Measurements from ENCODE around the gene SPC24. TPM values are rescaled to one million over a fixed set of nuclear protein-coding genes. Genes with fewer than 3 reads are reported as not detected.
"Not testable (repeated sequence)": the region's sequence is repeated elsewhere in the genome, so short reads cannot be mapped to it uniquely, and the experiment has no call there.

Gene SPC24
- polyA plus RNA-seq, 4 donors: 11.9 to 17.1 (median 16.1) TPM

DNA sequence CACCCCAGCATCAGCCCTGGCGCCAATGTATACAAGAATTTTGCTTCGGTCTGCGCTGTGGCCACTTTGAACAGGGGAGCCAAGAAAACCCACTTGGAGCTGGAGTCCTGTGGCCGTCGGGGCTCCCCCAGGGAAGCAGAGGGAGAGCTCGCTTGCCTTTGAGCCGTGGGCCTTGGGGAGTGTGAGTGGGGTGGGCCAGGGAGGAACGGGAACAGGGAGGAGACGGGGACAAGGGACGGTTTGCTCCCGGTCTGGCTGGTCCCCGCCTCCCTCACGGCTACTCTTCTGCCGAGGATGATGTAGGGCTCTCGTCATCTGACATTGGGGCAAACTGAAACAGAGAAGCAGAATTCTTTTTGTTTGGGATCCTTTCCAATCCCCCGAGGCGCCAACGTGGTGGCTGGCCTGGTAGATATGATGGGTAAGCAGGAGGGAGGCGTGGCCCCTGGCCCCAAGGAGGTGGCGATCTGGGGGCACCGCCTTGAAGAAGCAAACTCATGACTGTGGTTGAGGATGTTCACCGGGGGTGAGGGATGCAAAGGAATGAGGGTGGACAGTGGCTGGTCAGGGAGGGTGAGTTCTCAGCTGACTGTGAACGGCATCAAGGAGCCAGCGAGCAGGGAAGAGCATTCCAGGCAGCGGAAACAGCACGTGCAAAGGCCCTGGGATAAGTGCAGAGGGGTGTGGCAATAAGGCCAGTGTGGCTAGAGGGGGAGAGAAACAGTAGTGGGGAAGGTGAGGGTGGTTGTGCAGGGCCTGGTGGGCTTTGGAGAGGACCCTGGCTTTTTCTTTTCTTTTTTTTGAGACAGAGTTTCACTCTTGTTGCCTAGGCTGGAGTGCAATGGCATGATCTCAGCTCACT is 10.9 kb upstream of the SPC24 start:
- DNase-seq (ENCODE audit: low read depth in 4 of 4, low spot score in 3 of 4): no peak

GRCh38 chr19:11165486-11166030 is 10.0 kb upstream of the SPC24 start:
- DNase-seq (ENCODE audit: low read depth in 4 of 4, low spot score in 3 of 4): no peak

DNA sequence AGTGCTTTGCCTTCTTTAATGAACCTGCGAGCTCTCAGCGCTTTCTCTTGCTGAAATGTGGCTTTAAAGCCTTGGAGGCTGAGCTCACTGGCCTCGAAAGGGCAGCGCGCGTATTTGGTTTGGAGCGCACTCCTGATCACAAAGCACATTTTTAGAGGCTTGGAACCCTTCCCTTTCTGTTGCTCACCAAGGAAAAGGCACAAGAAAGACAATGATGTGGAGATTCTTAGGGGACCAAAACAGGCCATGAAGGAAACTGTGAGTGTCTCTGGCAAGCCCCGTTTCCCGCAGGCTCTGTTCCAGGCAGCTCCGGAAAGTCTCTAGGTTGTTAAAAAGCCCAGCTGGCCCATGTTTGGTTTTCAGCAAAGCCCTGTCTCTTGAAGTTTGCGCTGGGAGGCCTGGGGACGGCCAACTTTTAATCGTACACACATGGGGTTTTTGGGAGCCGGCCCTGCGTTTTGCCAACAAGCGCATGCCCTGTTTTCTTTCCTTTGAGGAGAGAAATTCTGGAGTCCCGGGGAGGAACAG is 9.4 kb upstream of the SPC24 start:
- peak in 1 of 4 donors; percentile 51 for DNase-seq (ENCODE audit: low read depth in 4 of 4, low spot score in 3 of 4)

GRCh38 chr19:11164296-11164695 is 8.7 kb upstream of the SPC24 start:
- no peak for DNase-seq (ENCODE audit: low read depth in 4 of 4, low spot score in 3 of 4)

GRCh38 chr19:11160440-11160768 is 4.8 kb upstream of the SPC24 start:
- DNase-seq (ENCODE audit: low read depth in 4 of 4, low spot score in 3 of 4): not testable (repeated sequence)

DNA sequence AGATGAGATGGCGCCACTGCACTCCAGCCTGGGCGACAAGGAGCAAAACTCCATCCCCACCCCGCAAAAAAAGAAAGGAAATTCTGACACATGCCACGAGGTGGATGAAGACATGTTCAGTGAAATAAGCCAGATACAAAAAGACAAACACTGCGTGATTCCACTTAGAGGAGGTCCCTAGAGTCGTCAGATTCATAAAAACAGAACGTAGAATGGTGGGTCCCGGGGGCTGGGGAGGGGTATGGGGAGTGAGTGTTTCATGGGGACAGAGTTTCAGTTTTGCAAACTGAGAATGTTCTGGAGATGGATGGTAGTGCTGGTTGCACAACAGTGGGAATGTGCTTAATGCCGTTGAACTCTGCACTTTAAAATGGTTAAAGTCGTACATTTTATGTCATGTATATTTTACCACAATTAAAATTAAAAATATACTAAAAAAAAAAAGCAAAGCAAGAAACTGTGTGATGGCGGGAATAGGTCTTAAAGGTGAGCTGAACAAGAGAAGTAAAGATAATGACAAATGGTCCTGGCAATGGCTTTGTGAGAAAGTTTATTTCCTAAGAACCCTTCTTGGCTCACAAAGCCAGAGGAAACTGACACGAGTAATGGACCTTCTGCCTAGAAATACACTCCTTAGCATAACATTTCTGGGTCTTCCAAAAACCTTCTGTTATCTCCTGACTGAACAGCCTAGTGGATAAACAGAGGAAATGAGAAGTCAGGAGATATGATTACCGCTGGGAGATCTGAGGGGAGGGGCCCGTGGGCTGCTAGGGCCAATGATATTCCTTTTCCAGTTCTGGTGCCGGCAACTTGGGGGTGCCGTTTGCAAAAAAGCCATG is 4.2 kb upstream of the SPC24 start:
- DNase-seq (ENCODE audit: low read depth in 4 of 4, low spot score in 3 of 4): no peak

GRCh38 chr19:11154683-11155047 is 917 bp downstream of the SPC24 start:
- DNase-seq (ENCODE audit: low read depth in 4 of 4, low spot score in 3 of 4): no peak

- no peak for DNase-seq (ENCODE audit: low read depth in 4 of 4, low spot score in 3 of 4)
Observed at GRCh38 chr19:11152318-11153062, 3.1 kb downstream of the SPC24 start.

DNA sequence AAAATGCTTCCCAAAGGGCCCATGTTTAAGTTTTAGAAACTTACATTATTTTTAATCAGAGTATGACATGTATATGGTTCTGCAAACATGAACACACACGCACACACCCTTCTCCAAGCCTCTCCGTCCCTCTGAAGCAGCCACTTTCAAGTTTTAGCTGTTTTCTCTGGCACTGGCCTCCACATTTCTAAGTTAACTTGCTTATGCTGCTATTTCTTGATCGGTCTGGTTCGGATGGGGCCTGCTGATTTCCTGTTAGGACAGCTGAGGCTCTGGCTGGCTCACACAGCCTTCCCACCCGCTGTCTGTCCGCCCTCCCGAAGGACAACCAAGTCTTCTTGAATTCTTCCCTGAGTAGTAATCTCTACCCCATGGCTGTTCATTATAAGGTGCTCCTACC is 4.4 kb downstream of the SPC24 start:
- no peak for DNase-seq (ENCODE audit: low read depth in 4 of 4, low spot score in 3 of 4)

DNA sequence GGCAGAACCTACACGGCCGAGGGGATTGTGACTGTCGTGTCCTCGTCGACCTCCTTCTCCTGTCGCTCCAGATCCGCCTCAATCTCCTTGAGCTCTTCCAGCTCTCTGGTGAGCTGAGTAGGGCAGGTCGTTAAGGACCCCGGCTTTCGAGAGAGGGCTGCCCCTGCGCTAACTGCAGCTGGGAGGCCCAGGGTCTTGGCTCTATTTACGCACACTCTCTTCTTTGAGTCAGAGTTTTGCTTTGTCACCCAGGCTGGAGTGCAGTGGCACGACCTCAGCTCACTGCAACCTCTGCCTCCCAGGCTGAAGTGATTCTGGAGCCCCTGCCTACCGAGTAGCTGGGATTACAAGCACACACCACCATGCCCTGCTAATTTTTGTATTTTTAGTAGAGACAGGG is 7.6 kb downstream of the SPC24 start:
- no peak for DNase-seq (ENCODE audit: low read depth in 4 of 4, low spot score in 3 of 4)

DNA sequence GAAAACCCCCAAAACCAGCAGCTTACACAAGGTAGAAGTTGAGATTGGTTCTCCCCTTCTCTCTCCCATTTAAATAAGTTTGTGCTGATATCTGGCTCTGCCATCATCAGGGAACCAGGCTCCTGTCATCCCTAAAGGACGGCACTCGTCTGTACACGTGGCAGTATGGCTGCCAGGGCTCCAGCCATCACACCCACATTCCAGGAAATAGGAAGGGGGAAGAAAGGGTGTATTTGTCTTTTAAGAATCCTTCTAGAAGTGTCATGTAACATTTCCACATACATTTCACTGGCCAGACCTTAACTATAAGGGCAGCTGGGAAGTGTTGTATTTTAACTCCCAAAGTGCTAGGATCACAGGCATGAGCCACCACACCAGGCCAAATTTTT is 10.1 kb downstream of the SPC24 start:
- no peak for DNase-seq (ENCODE audit: low read depth in 4 of 4, low spot score in 3 of 4)

DNA sequence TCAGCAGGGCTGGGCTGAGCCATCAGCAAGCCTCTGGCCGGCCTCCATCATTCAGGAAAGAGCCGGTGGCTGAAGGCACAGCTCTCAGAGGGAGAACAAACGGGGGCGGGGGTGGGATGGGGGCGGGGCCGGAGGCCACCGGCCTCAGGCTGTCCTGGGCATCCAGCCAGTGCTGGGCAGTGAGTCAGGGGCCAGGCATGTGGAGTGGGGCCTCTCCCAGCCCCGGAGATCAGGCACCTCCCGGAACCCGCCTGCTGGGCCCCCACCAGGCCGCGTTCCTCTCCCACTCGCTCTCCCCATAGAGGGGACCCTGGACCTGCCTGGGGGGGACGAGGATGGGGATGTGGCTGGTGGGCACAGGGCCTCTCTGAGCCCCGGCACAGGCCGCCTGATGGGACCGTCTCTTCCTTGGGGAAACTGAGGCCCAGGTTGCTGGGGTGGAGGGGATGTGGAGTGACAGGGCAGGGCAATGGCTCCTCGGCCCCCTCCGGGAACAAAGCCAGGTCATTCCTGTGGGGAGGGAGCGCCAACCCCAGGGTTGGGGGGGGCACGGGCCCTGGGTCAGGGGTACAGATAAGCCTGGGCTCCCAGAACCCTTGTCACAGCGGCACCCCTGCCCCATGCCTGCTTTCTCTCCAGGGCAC is 12.9 kb downstream of the SPC24 start:
- peak; percentile 58 to 78 (median 75) for DNase-seq (ENCODE audit: low read depth in 4 of 4, low spot score in 3 of 4)

DNA sequence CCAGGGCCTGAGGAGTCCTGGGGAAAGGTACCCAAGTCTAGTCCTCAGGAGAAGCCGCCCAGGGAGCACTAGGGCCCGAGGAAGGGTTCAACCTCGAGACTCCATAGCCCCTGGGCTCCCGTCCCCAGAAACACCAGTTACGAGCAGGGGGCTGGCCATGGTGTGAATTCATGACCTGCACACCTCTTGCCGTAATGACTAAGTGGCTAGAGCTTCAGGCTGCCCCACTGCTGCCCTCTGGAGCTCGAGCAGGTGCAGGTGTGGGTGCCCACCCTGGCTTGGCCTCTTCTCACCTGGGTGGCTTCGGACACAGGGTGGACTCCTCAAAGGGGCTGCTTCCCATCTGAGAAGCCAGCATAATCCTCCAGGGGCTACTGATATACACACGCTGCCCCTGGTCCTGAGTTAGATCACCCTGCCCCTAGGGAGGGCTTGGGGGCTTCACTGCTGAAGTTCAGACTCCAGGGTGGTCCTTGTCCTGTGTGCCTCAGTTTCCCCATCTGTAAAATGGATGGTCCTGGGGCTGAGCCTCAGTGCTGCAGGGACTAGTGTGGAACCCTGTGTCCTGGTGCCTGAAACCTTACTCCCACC is 13.6 kb downstream of the SPC24 start:
- no peak for DNase-seq (ENCODE audit: low read depth in 4 of 4, low spot score in 3 of 4)

DNA sequence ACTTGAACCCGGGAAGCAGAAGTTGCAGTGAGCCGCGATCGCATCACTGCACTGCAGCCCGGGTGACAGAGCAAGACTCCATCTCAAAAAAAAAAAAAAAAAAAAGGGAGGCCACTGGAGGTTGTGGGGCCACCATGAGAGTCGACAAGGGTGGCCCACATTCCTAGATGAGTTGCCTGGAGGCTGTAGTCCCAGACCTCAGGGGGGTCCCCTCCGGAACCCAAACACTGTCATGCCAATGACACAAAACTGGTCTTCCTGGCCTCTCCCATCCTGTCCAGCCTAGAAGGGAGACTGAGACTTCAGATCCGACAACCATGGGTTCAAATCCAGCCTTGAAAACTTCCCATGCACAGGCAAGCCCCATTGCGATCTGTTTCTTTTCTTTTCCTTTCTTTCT is 14.7 kb downstream of the SPC24 start:
- DNase-seq (ENCODE audit: low read depth in 4 of 4, low spot score in 3 of 4): no peak

GRCh38 chr19:11140023-11140538 is 15.5 kb downstream of the SPC24 start:
- DNase-seq (ENCODE audit: low read depth in 4 of 4, low spot score in 3 of 4): not testable (repeated sequence)

- DNase-seq (ENCODE audit: low read depth in 4 of 4, low spot score in 3 of 4): no peak
Observed at GRCh38 chr19:11138601-11139300, 16.8 kb downstream of the SPC24 start.

DNA sequence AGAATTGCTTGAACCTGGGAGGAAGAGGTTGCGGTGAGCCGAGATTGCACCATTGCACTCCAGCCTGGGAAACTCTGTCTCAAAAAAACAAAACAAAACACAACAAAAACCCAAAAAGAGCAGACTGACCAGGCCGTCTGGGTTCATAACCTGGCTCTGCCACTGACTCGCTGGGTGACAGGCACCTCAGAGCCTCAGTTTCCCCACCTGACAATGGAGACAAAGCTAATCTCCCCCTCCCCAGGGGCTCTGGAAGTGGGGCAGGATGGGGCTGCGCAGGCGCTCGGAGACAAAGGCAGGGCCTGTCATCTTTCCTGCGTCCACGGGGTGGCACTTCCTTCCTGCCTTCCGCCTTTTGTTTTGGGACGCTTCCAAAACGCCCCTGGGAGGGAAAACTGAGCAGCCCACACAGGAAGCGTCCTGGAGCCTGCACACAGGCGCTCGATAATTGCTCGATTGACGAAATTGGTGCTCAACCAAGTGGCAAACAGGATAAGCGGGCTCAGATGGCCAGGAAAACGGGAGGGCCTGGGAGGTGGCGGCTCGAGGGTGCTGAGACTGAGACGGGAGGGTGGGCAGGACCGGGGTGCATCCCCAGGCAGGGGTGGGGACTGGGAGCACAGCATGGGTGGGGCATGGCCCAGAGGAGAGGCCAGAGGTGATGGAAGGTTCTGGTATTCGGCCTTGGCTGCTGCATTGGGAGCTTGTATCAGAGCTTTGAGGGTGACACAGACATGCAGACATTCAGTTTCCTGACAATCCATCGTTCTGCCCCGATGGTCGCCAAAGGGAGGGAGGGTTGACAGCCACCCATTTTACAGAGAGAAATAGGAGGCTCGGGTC is 17.8 kb downstream of the SPC24 start:
- peak; percentile 71 to 82 (median 79) for DNase-seq (ENCODE audit: low read depth in 4 of 4, low spot score in 3 of 4)
